HFFc6 (cell line): ENCODE measurements around the gene RNASE8. TPM values are rescaled to one million over a fixed set of nuclear protein-coding genes. Genes with fewer than 3 reads are reported as not detected.

Source experiments
- DNase-seq: peaks from one replicate; pipeline ENCODE4 v3.0.0-alpha.2; 2018
- H3K27ac Mint-ChIP-seq: 2 replicates; pipeline ENCODE4 v1.8.0; 2020; ENCODE audit warnings: mild to moderate bottlenecking, mixed read lengths
- H3K27me3 Mint-ChIP-seq: 2 replicates; pipeline ENCODE4 v1.8.0; 2021; ENCODE audit warnings: mild to moderate bottlenecking, moderate library complexity, mixed read lengths; ENCODE audit not compliant: insufficient read depth
- H3K36me3 Mint-ChIP-seq: 2 replicates; pipeline ENCODE4 v1.8.0; 2021; ENCODE audit warnings: low read depth, mixed read lengths
- H3K4me1 Mint-ChIP-seq: 2 replicates; pipeline ENCODE4 v1.8.0; 2020; ENCODE audit warnings: low read depth, mixed read lengths
- H3K4me3 Mint-ChIP-seq: 2 replicates; pipeline ENCODE4 v1.8.0; 2020; ENCODE audit warnings: mild to moderate bottlenecking, moderate library complexity, mixed read lengths
- H3K9me3 Mint-ChIP-seq: 2 replicates; pipeline ENCODE4 v1.8.0; 2020; ENCODE audit warnings: mild to moderate bottlenecking, mixed read lengths
- total RNA-seq, 6 experiments: library from RNA; stranded (reverse); fragmentation: NEBNext Ultra II Directional; extraction: Animal tissue kit (Norgen Biotek cat#: 25700); gene quantifications; 2 replicates in 1 of 6; 3 replicates in 5 of 6; pipeline ENCODE4 v1.2.3, GENCODE V29; 2021
- TF ChIP-seq, protein P1 (sequence below): fragments of 200-600 bp; sonication (generic); IDR thresholded peaks from 2 replicates; pipeline ENCODE4 v1.5.0; 2021; ENCODE audit warnings: antibody characterized with exemption, mild to moderate bottlenecking

The RNASE8 gene
- total RNA-seq, 6 experiments from 2014 or later, result not detected

GRCh38 chr14:21025371-21026273 lies 32.0 kb upstream of the RNASE8 start:
- no peaks in the 10 kb centered on the region for H3K36me3 Mint-ChIP-seq
- no peaks in the 10 kb centered on the region for H3K4me1 Mint-ChIP-seq
- no peak overlapping the region for H3K27ac Mint-ChIP-seq
- H3K27me3 Mint-ChIP-seq, result peaks cover 53% of the 10 kb centered on the region
- DNase-seq, result no peak
- no peaks in the 10 kb centered on the region for H3K9me3 Mint-ChIP-seq
- peak overlapping the region; percentile 44; the same call in 1 of the 2 replicates for H3K4me3 Mint-ChIP-seq
- TF ChIP-seq, protein P1, sequence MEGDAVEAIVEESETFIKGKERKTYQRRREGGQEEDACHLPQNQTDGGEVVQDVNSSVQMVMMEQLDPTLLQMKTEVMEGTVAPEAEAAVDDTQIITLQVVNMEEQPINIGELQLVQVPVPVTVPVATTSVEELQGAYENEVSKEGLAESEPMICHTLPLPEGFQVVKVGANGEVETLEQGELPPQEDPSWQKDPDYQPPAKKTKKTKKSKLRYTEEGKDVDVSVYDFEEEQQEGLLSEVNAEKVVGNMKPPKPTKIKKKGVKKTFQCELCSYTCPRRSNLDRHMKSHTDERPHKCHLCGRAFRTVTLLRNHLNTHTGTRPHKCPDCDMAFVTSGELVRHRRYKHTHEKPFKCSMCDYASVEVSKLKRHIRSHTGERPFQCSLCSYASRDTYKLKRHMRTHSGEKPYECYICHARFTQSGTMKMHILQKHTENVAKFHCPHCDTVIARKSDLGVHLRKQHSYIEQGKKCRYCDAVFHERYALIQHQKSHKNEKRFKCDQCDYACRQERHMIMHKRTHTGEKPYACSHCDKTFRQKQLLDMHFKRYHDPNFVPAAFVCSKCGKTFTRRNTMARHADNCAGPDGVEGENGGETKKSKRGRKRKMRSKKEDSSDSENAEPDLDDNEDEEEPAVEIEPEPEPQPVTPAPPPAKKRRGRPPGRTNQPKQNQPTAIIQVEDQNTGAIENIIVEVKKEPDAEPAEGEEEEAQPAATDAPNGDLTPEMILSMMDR, result no peak

DNA sequence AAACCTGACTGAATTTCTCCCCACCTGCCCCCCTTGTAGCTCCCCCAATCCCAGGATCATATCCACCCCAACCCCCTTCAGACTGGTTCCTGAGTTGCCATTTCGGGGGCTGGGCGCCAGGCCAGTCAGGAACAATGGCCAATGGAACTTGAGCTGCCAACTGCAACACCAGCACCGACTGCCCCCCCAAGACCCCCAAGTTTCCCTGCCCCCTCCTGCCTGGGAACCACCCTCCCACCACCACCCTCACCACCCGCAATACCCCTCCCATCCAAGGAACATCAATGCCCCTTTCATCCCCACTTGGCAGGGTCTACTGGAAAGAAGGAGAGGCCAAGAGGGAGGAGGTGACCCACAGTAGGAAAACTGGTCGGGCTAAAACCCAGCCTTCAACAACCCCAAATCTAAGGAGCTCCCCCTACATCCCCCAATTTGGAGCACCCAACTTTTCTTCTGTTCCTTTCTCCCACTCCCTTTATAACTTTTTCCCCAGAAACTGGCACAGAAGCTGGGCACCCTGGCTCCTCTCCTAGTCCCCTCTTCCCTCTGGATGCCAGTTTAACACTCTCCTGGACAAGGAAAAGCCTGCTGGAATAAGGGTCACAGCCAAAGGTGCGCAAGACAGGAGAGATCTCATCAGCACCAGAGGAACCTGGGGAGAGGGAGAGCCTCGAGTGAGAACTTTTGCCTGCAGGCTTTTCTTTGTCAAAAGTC lies 31.2 kb upstream of the RNASE8 start:
- Mint-ChIP-seq H3K27me3 (peaks cover 49% of the 10 kb centered on the region), H3K27ac (no peak overlapping the region), H3K4me3 (no peak overlapping the region), H3K4me1 (no peaks in the 10 kb centered on the region), H3K36me3 (no peaks in the 10 kb centered on the region), H3K9me3 (no peaks in the 10 kb centered on the region)
- TF ChIP-seq, protein P1, result no peak
- DNase-seq, result no peak

DNA sequence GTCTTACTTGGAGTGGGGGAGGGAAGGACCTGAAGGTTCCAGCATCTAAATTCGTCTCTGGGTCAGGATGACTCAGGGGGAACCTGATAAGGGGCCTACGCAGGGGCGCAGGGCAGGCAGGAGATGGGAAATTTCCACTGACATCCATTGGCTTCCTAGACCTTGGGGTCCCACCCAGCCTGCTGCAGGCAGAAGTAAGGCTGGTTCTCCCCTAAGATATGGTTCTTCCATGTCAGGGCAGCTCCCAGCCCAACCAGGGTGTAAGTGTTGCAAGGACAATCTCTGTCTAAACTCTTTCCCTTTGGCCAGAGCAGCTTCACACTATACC lies 30.7 kb upstream of the RNASE8 start:
- DNase-seq, result no peak
- no peak overlapping the region for H3K4me3 Mint-ChIP-seq
- no peaks in the 10 kb centered on the region for H3K9me3 Mint-ChIP-seq
- peaks cover 47% of the 10 kb centered on the region for H3K27me3 Mint-ChIP-seq
- H3K36me3 Mint-ChIP-seq, result no peaks in the 10 kb centered on the region
- H3K27ac Mint-ChIP-seq, result no peak overlapping the region
- H3K4me1 Mint-ChIP-seq, result no peaks in the 10 kb centered on the region
- TF ChIP-seq, protein P1, result no peak

GRCh38 chr14:21029917-21030316 lies 27.7 kb upstream of the RNASE8 start, which contains the start of gene TPPP2:
Gene TPPP2, plus strand, starts transcription at chr14:21030217. Its CDS starts 365 bp downstream, at chr14:21030582.
- no peaks in the 10 kb centered on the region for H3K36me3 Mint-ChIP-seq
- no peaks in the 10 kb centered on the region for H3K4me1 Mint-ChIP-seq
- no peak within 1 kb of the TSS for H3K27ac Mint-ChIP-seq
- peaks cover 42% of the 10 kb centered on the region for H3K27me3 Mint-ChIP-seq
- H3K4me3 Mint-ChIP-seq, result no peak within 1 kb of the TSS
- no peaks in the 10 kb centered on the region for H3K9me3 Mint-ChIP-seq
- DNase-seq, result no peak
- TF ChIP-seq, protein P1, result no peak

- TF ChIP-seq, protein P1, result no peak
- Mint-ChIP-seq H3K4me3 (no peak overlapping the region), H3K27ac (no peak overlapping the region)
These were observed 27.1 kb upstream of the RNASE8 start for GRCh38 chr14:21030531-21030930.

More at GRCh38 chr14:21030531-21030930, 27.1 kb upstream of the RNASE8 start:
- H3K27me3 Mint-ChIP-seq, result peaks cover 44% of the 10 kb centered on the region
- no peak for DNase-seq
- no peaks in the 10 kb centered on the region for H3K36me3 Mint-ChIP-seq
- H3K9me3 Mint-ChIP-seq, result no peaks in the 10 kb centered on the region
- H3K4me1 Mint-ChIP-seq, result no peaks in the 10 kb centered on the region
